Measurements from ENCODE around the gene FSTL4. TPM values are rescaled to one million over a fixed set of nuclear protein-coding genes. Genes with fewer than 3 reads are reported as not detected.

Gene FSTL4
- total RNA-seq, 4 donors from 2014 or later: 0.22 to 0.47 (median 0.27) TPM; not detected in 1

GRCh38 chr5:133581348-133581747 lies 31.0 kb downstream of the FSTL4 start:
- Histone ChIP-seq H3K4me1 (no peaks in the 10 kb centered on the region), H3K27ac (no peak overlapping the region), H3K9me3 (no peaks in the 10 kb centered on the region), H3K27me3 (peaks cover 30% of the 10 kb centered on the region), H3K4me3 (no peak overlapping the region), H3K36me3 (no peaks in the 10 kb centered on the region)
- ATAC-seq: no peak
- WGBS, 2 donors (ENCODE audit: low coverage in 1 of 2): 68 to 80% methylated on average over 1 to 5 of the region's 5 CpGs
- TF ChIP-seq CTCF (IDR thresholded peaks at IDR 0.05): no peak
- no peak for TF ChIP-seq EP300 (IDR thresholded peaks at IDR 0.05)
- no peak for TF ChIP-seq POLR2AphosphoS5 (IDR thresholded peaks at IDR 0.05)
- no peak for TF ChIP-seq POLR2A (IDR thresholded peaks at IDR 0.05)

GRCh38 chr5:133580618-133581017 lies 31.7 kb downstream of the FSTL4 start:
- Histone ChIP-seq H3K4me1 (no peaks in the 10 kb centered on the region), H3K27ac (no peak overlapping the region), H3K27me3 (peaks cover 32% of the 10 kb centered on the region), H3K4me3 (no peak overlapping the region), H3K36me3 (no peaks in the 10 kb centered on the region), H3K9me3 (no peaks in the 10 kb centered on the region)
- TF ChIP-seq POLR2A (IDR thresholded peaks at IDR 0.05) (no peak), CTCF (IDR thresholded peaks at IDR 0.05) (no peak), EP300 (IDR thresholded peaks at IDR 0.05) (no peak), POLR2AphosphoS5 (IDR thresholded peaks at IDR 0.05) (no peak)
- 76 to 81% methylated on average over 4 to 7 of the region's 7 CpGs for WGBS, 2 donors (ENCODE audit: low coverage in 1 of 2)
- no peak for ATAC-seq

- no peak for ATAC-seq
- Histone ChIP-seq H3K36me3 (no peaks in the 10 kb centered on the region), H3K27me3 (peaks cover 32% of the 10 kb centered on the region), H3K27ac (no peak overlapping the region), H3K4me3 (no peak overlapping the region), H3K9me3 (no peaks in the 10 kb centered on the region), H3K4me1 (no peaks in the 10 kb centered on the region)
- TF ChIP-seq POLR2AphosphoS5 (IDR thresholded peaks at IDR 0.05): no peak
- no peak for TF ChIP-seq POLR2A (IDR thresholded peaks at IDR 0.05)
- TF ChIP-seq EP300 (IDR thresholded peaks at IDR 0.05): no peak
- no peak for TF ChIP-seq CTCF (IDR thresholded peaks at IDR 0.05)
- WGBS, 2 donors (ENCODE audit: low coverage in 1 of 2): 38 to 64% methylated on average over 1 to 4 of the region's 4 CpGs
Observed at GRCh38 chr5:133579766-133580165, 32.6 kb downstream of the FSTL4 start.

GRCh38 chr5:133569347-133569746 lies 43.0 kb downstream of the FSTL4 start:
- Histone ChIP-seq H3K4me1 (no peaks in the 10 kb centered on the region), H3K27ac (no peak overlapping the region), H3K4me3 (no peak overlapping the region), H3K27me3 (no peaks in the 10 kb centered on the region), H3K9me3 (peaks cover 0 to 14% (median 0%) of the 10 kb centered on the region in 3 donors), H3K36me3 (no peaks in the 10 kb centered on the region)
- TF ChIP-seq CTCF (IDR thresholded peaks at IDR 0.05) (no peak), POLR2AphosphoS5 (IDR thresholded peaks at IDR 0.05) (no peak), POLR2A (IDR thresholded peaks at IDR 0.05) (no peak), EP300 (IDR thresholded peaks at IDR 0.05) (no peak)
- 40 to 60% methylated on average over 1 of the region's 1 CpG for WGBS, 2 donors (ENCODE audit: low coverage in 1 of 2)
- ATAC-seq: no peak

- H3K4me3 ChIP-seq: no peak overlapping the region
- TF ChIP-seq EP300 (IDR thresholded peaks at IDR 0.05): no peak
- 42 to 47% methylated on average over 3 of the region's 3 CpGs for WGBS, 2 donors (ENCODE audit: low coverage in 1 of 2)
- H3K27me3 ChIP-seq: peaks cover 9% of the 10 kb centered on the region
- no peaks in the 10 kb centered on the region for H3K4me1 ChIP-seq
- H3K9me3 ChIP-seq: no peaks in the 10 kb centered on the region
- no peak for ATAC-seq
- no peaks in the 10 kb centered on the region for H3K36me3 ChIP-seq
- no peak overlapping the region for H3K27ac ChIP-seq
Observed at GRCh38 chr5:133565993-133566392, 46.3 kb downstream of the FSTL4 start.
